HG03575 (cell line): Measurements from ENCODE around the gene NELFB.

Source experiments
- ATAC-seq: cut with Tn5 transposase; IDR thresholded peaks from one replicate; pipeline ENCODE4 v1.9.1; 2021; ENCODE audit not compliant: unreplicated experiment, insufficient number of reproducible peaks, low FRiP score; ENCODE audit errors: extremely low read depth

NELFB gene

DNA sequence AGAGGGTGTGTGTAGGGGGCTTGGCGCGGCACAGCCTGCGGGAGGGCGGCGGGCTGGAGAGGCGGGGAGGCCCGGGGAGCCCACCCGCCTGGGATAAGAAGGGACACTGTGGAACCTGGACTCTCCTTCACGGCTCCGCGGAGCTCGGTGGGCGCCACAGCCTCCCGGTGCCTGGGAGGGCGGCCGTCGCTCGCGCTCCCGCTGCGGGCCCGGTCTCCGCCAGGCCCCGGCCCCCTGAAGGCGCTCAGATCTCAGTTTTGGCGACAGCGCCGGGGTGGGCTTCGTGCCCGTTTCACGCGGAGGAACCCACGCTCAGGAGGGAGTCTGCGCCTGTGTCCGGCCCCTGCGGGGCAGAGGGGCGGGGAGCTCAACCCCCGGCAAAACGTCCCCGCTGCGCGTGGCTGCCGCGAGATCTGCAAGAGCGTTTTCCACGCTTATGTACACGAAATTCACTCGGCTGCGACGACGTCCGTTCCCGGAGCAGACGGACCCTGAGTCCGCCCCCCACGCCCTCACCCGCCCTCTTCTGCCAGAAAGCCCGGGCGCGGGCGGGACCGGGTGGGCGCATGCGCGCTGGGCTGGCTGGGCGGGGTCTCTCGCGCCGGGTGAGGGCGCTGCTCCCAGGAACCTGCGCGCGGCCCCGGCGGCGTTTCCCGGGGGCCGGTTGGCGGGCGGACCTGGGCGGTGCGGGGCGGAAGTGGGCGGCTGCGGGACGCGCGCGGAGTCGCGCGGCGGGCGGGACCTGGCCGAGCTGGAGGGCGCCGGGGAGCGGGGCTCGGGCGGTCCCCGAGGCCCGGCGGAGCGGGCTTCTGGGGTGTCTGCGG, at the start of gene NELFB:
TSS of gene NELFB (plus strand) at position 704 of the 824 bp plus-strand sequence.
- ATAC-seq: no peak

DNA sequence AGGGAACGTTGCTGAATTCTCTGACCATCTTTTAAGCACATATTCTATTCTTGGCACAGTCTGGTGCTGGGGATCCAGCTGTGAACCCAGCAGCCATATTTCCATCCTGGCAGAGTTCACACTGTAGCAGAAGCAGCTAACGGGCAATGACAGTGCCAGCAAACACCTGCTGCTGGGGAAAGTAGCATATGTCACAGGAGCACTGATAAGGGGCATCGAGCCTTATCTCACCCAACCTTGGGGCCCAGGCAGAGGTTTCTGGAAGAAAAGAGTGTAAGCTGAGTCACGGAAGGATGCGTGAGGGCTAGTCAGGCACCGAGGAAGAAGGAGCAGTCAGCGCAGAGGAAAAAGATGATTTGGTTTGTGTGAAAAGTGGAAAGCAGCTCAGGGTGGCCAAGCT, 48.5 kb upstream of the NELFB start:
- ATAC-seq: no peak

DNA sequence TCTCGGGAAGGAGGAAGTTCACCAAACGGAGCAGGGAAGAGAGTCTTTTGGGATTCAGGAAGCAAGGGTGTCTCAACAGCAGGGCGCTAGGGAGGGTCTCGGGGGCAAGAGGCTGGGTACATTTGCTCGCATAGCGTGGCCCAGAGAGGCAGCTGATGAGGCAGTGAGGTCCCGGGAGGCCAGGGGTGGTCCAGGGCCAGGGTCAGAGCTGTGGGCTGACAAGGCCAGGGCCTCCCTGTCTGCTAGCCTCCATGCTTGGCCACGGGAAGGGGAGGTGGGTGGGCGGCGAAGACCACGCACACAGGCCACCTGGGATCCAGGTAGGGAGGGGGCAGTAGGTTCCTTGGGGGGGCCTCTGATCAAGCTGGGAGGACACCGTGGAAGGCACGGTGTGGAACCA, 43.6 kb upstream of the NELFB start:
- ATAC-seq: no peak

DNA sequence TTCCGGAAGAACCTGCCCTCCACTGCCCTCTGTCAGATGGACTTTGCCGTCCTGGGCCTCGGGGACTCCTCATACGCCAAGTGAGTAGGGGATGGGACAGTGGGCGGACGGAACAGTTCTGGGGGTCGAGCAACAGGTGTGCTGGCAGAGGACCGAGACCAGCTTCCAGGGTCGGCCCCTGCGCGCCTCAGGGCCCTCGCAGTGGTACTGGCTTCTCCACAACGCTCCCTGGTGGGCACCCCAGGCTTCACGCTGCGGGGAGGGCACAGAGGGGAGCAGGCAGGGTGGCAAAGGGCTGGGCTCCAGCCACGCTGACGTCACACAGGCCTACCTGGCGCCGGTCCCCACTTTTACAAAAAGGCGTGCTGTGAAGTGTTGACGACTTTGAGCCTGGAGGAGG, 42.6 kb upstream of the NELFB start:
- ATAC-seq: no peak

DNA sequence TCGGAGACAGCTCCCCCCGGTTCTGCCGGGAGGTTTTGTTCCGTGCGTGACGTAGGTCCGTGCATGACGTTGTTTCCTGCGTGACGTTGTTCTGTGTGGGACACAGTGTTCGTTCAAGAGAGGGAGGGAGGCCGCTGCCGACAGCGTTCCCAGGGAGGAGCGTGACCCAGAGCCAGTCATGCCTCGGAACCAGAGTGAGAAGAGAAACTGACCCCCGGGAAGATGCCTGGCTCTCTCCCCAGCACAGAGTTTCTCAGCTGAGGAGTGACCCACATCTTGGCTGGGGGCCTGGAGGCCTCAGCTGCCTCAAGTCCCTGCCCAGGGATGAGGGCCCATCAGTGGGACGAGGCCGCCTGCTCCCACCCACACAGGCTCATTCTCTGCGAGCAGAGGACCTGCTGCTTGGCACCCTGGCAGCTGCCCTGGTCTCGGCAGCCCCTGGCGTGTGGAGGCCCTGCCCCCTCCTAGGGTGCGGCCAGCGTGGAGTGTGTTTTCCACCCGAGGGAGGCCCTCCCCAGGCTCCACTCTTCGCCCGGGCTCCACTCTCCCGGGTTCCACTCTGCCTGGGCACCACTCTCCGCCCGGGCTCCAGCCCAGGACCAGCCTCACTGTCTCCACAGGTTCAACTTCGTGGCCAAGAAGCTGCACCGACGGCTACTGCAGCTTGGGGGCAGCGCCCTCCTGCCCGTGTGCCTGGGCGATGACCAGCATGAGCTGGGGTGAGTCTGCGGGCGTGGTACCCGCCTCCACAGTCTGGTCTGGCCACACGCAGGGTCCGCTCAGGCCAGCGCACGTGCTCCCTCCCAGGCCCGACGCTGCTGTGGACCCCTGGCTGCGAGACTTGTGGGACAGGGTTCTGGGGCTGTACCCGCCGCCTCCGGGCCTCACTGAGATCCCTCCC, 41.7 kb upstream of the NELFB start:
- ATAC-seq: no peak

DNA sequence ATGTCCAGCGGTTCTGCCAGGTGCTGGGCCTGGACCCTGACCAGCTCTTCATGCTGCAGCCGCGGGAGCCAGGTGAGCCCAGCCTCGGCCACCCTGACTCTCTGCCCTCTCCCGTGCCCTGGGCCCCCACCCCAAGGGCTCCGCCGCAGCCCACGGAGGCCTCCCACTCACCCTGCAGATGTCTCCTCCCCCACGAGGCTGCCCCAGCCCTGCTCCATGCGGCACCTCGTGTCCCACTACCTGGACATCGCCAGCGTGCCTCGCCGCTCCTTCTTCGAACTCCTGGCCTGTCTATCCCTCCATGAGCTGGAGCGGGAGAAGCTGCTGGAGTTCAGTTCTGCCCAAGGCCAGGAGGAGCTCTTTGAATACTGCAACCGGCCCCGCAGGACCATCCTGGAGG, 40.5 kb upstream of the NELFB start:
- ATAC-seq: no peak

DNA sequence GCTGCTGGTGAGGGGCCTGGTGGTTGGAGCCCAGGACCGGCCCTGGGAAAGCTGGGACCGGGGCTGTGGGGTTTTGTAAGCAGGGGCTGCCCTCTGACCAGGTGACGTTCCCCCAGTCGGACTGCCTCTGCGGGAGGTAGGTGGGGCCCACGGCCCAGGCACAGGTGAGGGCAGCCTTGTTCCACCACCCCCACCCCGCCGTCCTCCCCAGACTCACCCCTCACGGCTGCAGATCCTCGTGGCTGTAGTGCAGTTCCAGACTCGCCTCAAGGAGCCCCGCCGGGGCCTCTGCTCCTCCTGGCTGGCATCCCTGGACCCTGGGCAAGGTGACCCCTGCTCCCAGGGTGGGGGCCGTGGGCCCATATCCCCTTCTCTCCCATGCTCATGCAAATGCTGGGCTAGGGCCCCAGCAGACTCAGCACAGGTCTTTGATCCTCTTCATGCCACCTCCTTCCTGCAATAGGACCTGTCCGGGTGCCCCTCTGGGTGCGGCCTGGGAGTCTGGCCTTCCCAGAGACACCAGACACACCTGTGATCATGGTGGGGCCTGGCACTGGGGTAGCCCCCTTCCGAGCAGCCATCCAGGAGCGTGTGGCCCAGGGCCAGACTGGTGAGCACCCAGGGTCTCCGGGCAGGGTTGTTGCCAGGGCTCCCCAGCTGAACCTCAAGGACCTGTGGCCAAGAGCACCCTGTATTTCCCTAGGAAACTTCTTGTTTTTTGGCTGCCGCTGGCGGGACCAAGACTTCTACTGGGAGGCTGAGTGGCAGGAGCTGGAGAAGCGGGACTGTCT, 39.7 kb upstream of the NELFB start:
- no peak for ATAC-seq

DNA sequence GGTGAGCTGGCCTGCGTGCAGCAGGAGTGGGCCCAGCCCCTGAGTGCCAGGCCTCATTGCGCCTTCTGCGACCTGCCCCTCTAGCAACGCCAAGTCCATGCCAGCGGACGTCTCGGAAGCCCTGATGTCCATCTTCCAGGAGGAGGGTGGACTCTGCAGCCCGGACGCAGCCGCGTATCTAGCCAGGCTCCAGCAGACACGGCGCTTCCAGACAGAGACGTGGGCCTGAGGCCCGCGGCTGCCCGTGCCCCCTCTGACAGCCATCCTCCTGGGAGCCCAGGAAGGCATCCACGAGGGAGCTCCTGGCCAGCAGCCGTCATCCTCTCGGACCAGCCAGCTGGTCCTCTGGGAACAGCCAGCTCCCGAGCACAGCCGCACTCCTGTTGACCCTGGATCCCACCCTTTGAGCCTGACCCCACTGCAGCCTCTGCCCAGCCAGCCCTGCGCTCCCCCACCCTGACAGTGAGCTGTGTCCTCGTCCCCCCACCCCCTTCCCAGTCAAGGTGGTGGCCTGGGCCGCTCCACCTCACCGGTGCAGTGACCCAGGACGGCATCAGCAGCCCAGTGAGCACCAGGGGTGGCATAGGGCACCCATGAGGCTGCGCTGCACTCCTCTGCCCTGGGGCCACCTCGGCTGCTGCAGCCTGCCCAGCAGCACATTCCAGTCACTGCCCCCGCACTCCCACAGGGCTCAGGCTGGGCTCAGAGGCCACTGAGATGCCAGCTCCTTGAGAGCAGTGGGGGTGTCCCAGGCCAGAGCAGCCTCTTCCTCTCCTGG, 38.8 kb upstream of the NELFB start:
- no peak for ATAC-seq

DNA sequence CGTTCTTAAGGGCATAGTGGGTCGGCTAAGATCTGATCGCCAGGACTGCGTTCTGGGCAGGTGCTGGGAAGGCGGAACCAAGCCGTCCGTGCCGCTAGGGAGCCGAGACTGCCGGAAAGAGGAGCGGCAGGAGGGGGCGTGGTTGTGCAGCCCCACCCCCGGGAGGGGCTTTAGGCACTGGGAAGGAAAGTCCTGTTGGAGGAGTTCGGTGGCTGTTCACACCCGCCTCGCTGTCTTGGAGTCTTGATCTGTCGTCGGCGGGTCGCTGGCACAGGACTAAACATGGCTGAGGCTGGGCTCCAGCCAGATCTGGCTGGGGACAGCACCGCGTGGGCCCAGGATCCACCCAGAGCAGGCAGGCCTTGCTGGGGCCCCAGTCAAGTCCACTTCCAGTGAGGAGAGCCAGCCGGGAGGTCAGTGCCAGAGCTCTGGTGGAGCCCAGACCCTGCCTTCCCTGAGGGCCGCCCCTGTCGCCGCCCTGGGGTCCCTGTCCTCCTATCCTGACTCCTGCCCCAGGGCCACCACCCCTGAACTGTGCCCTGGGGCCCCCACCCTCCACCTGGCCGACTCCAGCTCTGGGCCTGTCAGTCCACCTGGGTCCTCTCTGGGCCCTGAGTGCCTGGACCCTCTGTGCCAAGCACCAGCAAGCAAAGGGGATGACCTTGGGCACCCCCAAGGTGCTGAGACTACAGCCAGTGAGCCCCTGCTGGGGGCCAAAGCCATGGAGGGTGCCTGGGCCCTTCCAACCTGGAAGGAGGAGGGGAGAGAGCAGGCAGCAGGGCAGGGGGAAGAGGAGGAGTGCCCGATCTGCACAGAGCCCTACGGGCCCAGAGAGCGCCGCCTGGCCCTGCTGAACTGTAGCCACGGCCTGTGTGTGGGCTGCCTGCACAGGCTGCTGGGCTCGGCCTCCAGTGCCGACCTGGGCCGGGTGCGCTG, 37.6 kb upstream of the NELFB start:
- no peak for ATAC-seq

DNA sequence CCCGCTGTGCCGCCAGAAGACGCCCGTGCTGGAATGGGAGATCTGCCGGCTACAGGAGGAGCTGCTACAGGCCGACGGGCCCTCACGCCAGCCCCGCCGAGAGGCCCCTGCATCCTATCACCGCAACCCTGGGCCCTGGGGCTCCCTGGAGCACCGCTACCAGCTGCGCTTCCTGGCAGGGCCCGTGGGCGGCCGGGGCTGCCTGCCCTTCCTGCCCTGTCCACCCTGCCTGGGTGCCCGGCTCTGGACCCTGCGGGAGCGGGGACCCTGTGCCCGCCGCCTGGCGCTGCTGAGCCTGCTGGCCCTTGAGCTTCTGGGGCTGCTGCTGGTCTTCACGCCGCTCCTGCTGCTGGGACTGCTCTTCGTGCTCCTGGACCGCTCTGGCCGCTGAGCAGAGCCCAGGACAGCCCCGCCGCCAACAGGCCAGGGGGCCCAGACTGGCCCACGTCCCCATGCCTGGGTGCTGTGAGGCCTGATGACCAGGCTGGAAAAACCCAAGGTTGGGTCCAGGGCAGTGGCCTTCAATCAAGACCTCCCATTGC, 36.8 kb upstream of the NELFB start:
- ATAC-seq: no peak

DNA sequence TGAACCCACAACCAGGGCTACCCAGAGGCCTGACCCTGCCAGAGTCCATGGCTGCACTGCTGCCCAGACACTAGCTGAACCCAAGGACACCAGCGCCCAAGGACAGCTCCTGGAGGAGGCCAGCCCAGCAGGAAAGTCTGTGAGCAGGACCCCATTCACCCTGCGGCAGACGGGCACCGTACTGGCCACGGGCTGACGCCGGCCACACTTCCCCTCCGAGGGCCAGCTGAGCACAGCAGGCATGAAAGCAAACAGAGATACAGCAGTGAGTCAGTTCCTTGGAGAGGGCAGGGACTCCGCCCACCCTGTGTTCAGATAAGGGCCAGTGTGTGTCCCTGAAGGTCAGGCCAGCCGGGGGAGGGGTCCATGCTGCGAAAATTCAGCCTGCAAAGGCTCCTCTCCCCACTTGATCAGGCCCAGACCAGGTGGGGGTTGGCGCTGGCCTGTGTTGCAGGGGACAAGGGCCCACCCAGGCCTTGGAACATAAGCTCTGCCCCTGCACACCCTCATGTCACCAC, 36.3 kb upstream of the NELFB start:
- no peak for ATAC-seq

DNA sequence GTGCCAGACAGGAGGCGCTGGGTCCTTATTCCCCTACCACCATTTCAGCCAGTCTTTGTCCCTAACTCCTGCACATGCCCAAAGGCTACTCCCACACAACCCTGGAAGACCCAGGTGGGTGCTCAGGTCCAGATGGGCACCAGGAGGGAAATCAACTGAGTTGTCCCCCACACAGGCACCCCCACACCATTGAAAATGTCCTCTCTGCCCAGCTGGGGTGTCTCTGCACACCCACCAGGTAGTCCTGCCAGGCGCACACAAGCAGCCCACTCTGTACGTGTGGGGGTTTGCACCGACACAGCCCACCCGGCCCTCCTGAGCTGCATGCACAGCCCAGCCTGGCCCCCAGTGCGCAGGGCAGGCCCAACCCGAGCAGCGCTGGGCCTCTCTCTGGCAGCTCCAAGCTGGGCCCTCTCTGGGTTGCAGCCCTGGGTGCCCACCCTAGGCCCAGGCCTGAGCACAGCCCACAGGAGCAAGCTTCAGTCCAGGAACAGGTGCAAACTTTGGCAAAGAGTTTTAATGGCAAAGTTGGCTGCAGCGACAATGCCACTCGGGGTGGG, 35.3 kb upstream of the NELFB start:
- ATAC-seq: no peak

DNA sequence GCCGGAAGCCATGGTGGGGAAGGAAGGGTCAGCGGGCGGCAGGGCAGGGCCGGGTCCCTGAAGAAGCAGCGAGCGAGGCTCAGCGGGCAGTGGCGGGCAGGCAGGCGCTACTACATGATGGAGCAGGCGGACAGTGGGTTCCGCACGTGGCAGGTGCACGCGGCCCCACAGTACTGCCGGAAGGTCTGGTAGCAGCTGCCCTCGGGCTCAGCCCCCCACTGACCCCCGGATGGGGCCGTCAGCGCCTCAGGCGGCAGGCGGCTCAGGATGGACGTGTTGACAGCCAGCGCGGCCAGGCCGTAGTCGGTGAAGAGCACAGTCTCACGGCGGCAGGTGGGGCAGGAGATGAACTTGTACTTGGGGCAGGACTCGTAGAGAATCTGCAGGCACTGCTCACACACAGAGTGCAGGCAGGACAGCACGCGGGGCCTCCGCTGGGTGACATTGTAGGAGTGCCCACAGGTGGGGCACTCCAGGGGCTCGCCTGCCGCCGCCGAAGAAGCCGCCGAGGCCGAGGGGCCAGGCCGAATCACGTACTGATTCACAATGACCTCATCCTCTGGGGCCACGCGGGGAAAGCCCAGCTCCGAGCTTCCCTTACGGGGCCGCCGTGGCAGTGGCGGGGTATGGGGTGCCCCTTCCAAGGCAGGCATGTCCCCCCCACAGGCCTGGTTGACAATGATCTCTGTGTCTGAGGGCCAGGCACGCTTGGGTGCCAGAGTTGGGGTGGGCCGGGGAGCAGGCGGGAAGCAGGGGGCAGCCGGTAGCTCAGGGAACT, 34.6 kb upstream of the NELFB start:
- no peak for ATAC-seq

DNA sequence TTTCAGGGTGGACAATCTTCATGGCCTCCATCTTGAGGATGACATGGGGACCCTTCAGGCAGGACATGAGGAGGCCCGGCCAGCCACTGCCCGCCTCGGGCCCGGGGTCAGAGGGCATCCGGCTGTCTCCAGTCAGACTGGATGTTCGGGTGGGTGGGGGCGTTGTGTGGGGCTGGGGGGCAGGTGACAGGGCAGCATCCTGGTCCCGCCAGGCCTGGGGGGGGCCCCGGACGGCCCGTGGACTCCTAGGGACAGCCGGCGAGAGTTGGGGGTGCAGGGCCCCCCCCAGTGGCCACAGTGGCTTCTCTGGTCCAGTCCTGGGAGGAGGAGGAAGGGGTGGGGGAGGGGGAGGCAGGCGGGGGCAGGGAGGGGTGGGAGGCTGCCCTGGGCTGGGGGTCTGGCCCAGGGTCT, 34.0 kb upstream of the NELFB start:
- no peak for ATAC-seq

DNA sequence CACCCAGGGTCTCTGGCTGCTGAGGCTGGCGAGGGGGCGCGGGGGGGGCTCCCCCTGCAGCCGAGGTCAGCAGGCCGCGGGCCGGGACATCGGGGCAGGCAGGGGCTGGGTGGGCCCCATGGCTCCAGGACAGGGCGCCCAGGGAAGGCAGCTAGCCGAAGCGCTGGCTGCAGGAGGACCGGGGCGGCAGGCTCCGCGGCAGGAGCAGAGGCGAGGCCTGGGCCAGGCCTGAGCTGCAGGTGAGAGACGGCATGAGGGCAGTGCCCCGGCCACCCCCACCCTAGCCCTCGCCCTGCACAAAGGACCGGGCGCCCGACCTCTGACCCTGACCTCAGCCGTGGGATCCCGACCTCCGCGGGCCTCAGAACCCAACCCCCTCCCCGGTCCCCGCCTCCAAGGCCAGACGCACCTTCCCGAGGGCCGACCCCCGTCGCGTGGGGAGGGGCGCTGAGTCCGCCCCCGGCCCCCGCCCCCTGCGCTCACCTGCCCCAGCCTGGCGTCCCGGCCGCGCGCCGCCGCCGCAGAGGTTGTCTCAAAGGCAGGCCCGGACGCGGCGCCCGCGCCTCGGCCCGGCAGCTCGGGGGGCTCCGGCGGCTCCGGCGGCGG, 33.5 kb upstream of the NELFB start:
- no peak for ATAC-seq
